PC-9 (cell line): ENCODE measurements around the gene ZNF549.
"Not testable (repeated sequence)": the region's sequence is repeated elsewhere in the genome, so short reads cannot be mapped to it uniquely, and the experiment has no call there.

Experiments
- CTCF ChIP-seq: fragments of 200-600 bp; sonication (generic); conservative IDR thresholded peaks from 2 replicates; pipeline ENCODE4 v1.6.1; 2017; ENCODE audit warnings: mixed run types, antibody characterized with exemption, mild to moderate bottlenecking, moderate library complexity
- EZH2 ChIP-seq: fragments of 200-600 bp; sonication (generic); IDR thresholded peaks from 2 replicates; pipeline ENCODE4 v1.8.0; 2017; ENCODE audit warnings: antibody characterized with exemption, low read depth

GRCh38 chr19:57487477-57488298 is 39.5 kb upstream of the ZNF549 start, which contains the start of gene ZNF419:
- TF ChIP-seq CTCF, EZH2: not testable (repeated sequence)
